Prostate gland (tissue), 2 donors: Measurements from ENCODE around the gene GNAS. TPM values are rescaled to one million over a fixed set of nuclear protein-coding genes. Genes with fewer than 3 reads are reported as not detected.
"Not testable (repeated sequence)": the region's sequence is repeated elsewhere in the genome, so short reads cannot be mapped to it uniquely, and the experiment has no call there.

Source experiments
- DNase-seq: peaks from one replicate; pipeline ENCODE4 v3.0.0-alpha.2; 2019; ENCODE audit warnings: low spot score
- H3K27ac ChIP-seq, 2 donors: fragments of 200-600 bp; sonication (generic); 2 replicates each; pipeline ENCODE4 v1.5.1; 2017 to 2019
- H3K27me3 ChIP-seq: fragments of 200-600 bp; sonication (generic); replicated peaks from 2 replicates; pipeline ENCODE4 v1.5.1; 2019; ENCODE audit not compliant: insufficient read depth
- H3K36me3 ChIP-seq, 2 donors: fragments of 200-600 bp; sonication (generic); 1 replicate in 1 of 2; 2 replicates in 1 of 2; pipeline versions ENCODE4 v1.5.1 to v1.8.1; 2017 to 2019
- H3K4me1 ChIP-seq: fragments of 200-600 bp; sonication (generic); replicated peaks from 2 replicates; pipeline ENCODE4 v1.5.1; 2019
- H3K4me3 ChIP-seq, 2 donors: fragments of 200-600 bp; sonication (generic); 2 replicates each; pipeline ENCODE4 v1.5.1; 2017 to 2019
- H3K9me3 ChIP-seq: fragments of 200-600 bp; sonication (generic); 2 replicates; pipeline ENCODE4 v1.5.1; 2017
- CTCF ChIP-seq, 4 experiments: fragments of 200-600 bp in 2 of 4; fragments of 450-650 bp in 2 of 4; sonication (generic) in 2 of 4; IDR thresholded peaks; 1 replicate in 3 of 4; 2 replicates in 1 of 4; pipeline ENCODE4 v1.5.1; 2016 to 2019; ENCODE audit warnings: antibody characterized with exemption in 4 of 4, mild to moderate bottlenecking in 2 of 4, moderate library complexity in 2 of 4
- POLR2A ChIP-seq: fragments of 450-650 bp; IDR thresholded peaks from one replicate; pipeline ENCODE4 v1.6.1; 2016; ENCODE audit warnings: antibody characterized with exemption, mild to moderate bottlenecking
- POLR2AphosphoS5 ChIP-seq: sonication (generic); formaldehyde crosslinking; IDR thresholded peaks from one replicate; pipeline ENCODE4 v1.6.1; 2017; ENCODE audit warnings: antibody characterized with exemption
- WGBS: methylation state at CpG from one replicate; pipeline ENCODE4 v1.1.5; 2018; 5-methylcytosine and 5-hydroxymethylcytosine counted together
- intact Hi-C: fragments of 100-400 bp; cut with DNase I; formaldehyde crosslinking; loops from one replicate; pipeline ENCODE4 v1.14.2; 2022
- total RNA-seq, 2 donors: library from RNA; depleted of rRNA; stranded (reverse); fragments of >200 nt; gene quantifications; one replicate each; pipeline ENCODE4 v1.1.0, GENCODE V29; 2016

The GNAS gene
- total RNA-seq, 2 donors from 2014 or later, result 644 to 900 TPM

GRCh38 chr20:58945965-58946631, 93.6 kb downstream of the GNAS start:
- Histone ChIP-seq H3K4me3 (no peak overlapping the region), H3K36me3 (no peaks in the 10 kb centered on the region), H3K4me1 (no peaks in the 10 kb centered on the region), H3K27me3 (no peaks in the 10 kb centered on the region), H3K9me3 (no peaks in the 10 kb centered on the region), H3K27ac (no peak overlapping the region)
- intact Hi-C loops, result no loop called here
- 90% methylated on average over 10 of the region's 10 CpGs for WGBS
- DNase-seq, result no peak
- TF ChIP-seq POLR2A, result no peak
- no peak for TF ChIP-seq POLR2AphosphoS5
- TF ChIP-seq CTCF (IDR thresholded peaks at IDR 0.05), result no peak

- H3K4me1 ChIP-seq, H3K4me3 ChIP-seq, DNase-seq, H3K9me3 ChIP-seq, H3K27ac ChIP-seq, H3K27me3 ChIP-seq, intact Hi-C loops, H3K36me3 ChIP-seq: not testable (repeated sequence)
- 86% methylated on average over 7 of the region's 7 CpGs for WGBS
Observed at GRCh38 chr20:58947797-58948388, 95.4 kb downstream of the GNAS start.

DNA sequence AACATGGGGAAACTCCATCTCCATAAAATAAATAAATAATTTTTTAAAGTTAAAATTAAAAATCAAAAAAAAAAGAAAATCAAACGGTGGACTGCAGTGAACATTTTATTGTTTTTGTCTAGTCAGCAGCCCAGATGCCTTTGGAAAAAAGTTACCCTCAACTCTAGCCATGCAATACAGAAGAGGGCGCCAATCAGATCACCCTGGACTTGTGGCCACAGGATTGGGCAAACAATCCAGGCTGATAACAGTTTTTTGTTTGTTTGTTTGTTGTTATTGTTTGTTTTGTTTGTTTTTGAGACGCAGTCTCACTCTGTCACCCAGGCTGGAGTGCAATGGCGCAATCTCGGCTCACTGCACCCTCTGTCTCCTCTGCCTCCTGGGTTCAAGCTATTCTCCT, 98.1 kb downstream of the GNAS start:
- Histone ChIP-seq H3K27me3 (no peaks in the 10 kb centered on the region), H3K27ac (no peak overlapping the region), H3K4me1 (no peaks in the 10 kb centered on the region), H3K9me3 (no peaks in the 10 kb centered on the region), H3K36me3 (no peaks in the 10 kb centered on the region), H3K4me3 (no peak overlapping the region)
- DNase-seq, result no peak
- intact Hi-C loops, result no loop called here
- 73% methylated on average over 5 of the region's 5 CpGs for WGBS
- no peak for TF ChIP-seq POLR2A
- TF ChIP-seq CTCF (IDR thresholded peaks at IDR 0.05), result no peak
- no peak for TF ChIP-seq POLR2AphosphoS5

DNA sequence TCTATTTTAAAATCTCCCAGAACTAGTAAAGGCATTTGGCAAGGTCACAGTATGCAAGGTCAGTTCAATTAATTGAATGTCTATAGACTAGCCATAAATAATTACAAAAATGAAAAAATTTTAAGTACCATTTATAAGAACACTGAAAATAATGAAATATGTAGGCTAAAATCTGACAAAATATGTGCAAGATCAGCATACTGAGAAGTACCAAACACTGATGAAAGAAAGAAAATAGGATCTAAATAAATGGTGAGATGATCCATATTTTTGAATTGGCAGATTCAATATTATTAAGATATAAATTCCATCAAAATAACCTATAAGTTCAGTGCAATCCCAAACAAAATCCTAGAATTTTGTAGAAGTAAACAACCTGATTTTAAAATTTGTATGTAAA, 100.5 kb downstream of the GNAS start:
- Histone ChIP-seq H3K4me3 (no peak overlapping the region), H3K27me3 (no peaks in the 10 kb centered on the region), H3K4me1 (no peaks in the 10 kb centered on the region), H3K36me3 (no peaks in the 10 kb centered on the region), H3K9me3 (no peaks in the 10 kb centered on the region), H3K27ac (no peak overlapping the region)
- TF ChIP-seq POLR2AphosphoS5, result no peak
- TF ChIP-seq CTCF (IDR thresholded peaks at IDR 0.05), result no peak
- no peak for TF ChIP-seq POLR2A
- intact Hi-C loops, result no loop called here
- no peak for DNase-seq

DNA sequence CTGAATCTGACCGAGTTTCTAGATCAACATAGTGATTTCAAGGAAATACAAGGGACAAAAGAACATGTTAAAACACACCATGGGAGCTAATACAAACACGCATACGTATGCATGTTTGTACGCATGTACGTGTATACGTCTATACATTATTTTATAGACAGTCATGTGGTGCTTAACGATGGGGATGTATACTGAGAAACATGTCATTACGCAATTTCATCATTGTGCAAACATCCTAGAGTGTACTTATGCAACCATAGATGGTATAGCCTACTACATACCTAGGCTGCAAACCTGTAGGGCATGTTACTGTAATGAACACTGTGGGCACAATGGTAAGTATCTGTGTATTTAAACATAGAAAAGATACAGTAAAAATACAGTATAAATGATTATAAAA, 103.6 kb downstream of the GNAS start:
- H3K27ac ChIP-seq, result no peak overlapping the region
- DNase-seq, result no peak
- no peaks in the 10 kb centered on the region for H3K4me1 ChIP-seq
- intact Hi-C loops, result no loop called here
- WGBS, result 70% methylated on average over 8 of the region's 8 CpGs
- no peak overlapping the region for H3K4me3 ChIP-seq
- no peaks in the 10 kb centered on the region for H3K36me3 ChIP-seq
- H3K9me3 ChIP-seq, result no peaks in the 10 kb centered on the region
- TF ChIP-seq POLR2AphosphoS5 (no peak), CTCF (IDR thresholded peaks at IDR 0.05) (no peak), POLR2A (no peak)
- no peaks in the 10 kb centered on the region for H3K27me3 ChIP-seq
